H7 (cell line): ENCODE results near the gene ATG2B. TPM values are rescaled to one million over a fixed set of nuclear protein-coding genes. Genes with fewer than 3 reads are reported as not detected.
A peak's percentile ranks its signal among the peaks of the same experiment; 100 is the strongest.

Source experiments
- DNase-seq: peaks from one replicate; pipeline ENCODE4 v3.0.0; 2012
- H3K27me3 ChIP-seq: 2 replicates; pipeline ENCODE4 v1.6.0; 2011; ENCODE audit warnings: mild to moderate bottlenecking, low read length; ENCODE audit not compliant: control insufficient read depth, insufficient read depth
- H3K36me3 ChIP-seq: replicated peaks from 2 replicates; pipeline ENCODE4 v1.5.1; 2011; ENCODE audit warnings: low read length; ENCODE audit not compliant: control insufficient read depth, insufficient read depth
- H3K4me3 ChIP-seq: 2 replicates; pipeline ENCODE4 v1.5.1; 2011; ENCODE audit warnings: low read depth, mild to moderate bottlenecking, control low read depth, low read length, moderate library complexity; ENCODE audit not compliant: insufficient read depth
- total RNA-seq: library from RNA; depleted of rRNA; stranded (reverse); fragments of >200 nt; shearing (Covaris generic); gene quantifications from 2 replicates; pipeline ENCODE4 v1.2.3, GENCODE V29; 2014

Gene ATG2B
- total RNA-seq, 1 experiment from 2014 or later = 7.1 TPM

- peaks cover 20% of the 10 kb centered on the region for H3K27me3 ChIP-seq
- no peak for DNase-seq
- H3K4me3 ChIP-seq = 0 out of 2 replicates have a peak overlapping the region, but pooled peaks have one; percentile 70
- H3K36me3 ChIP-seq = no peaks in the 10 kb centered on the region
Measured at GRCh38 chr14:96393071-96393691, 30.0 kb upstream of the ATG2B start.

GRCh38 chr14:96391293-96392118, 28.4 kb upstream of the ATG2B start:
- peak; percentile 99 for DNase-seq
- peak overlapping the region; percentile 70 for H3K4me3 ChIP-seq
- no peaks in the 10 kb centered on the region for H3K36me3 ChIP-seq
- H3K27me3 ChIP-seq = peaks cover 20% of the 10 kb centered on the region

GRCh38 chr14:96390965-96391292, 27.8 kb upstream of the ATG2B start:
- Histone ChIP-seq H3K4me3 (peak overlapping the region; percentile 70), H3K27me3 (peaks cover 20% of the 10 kb centered on the region), H3K36me3 (no peaks in the 10 kb centered on the region)
- DNase-seq = no peak

GRCh38 chr14:96385385-96385784, 22.2 kb upstream of the ATG2B start:
- Histone ChIP-seq H3K4me3 (no peak overlapping the region), H3K36me3 (peaks cover 7% of the 10 kb centered on the region; the same call in 1 of the 2 replicates), H3K27me3 (peaks cover 3% of the 10 kb centered on the region; the same call in 1 of the 2 replicates)
- DNase-seq = no peak

- no peak for DNase-seq
- H3K4me3 ChIP-seq = no peak overlapping the region
- peaks cover 7% of the 10 kb centered on the region; the same call in 1 of the 2 replicates for H3K36me3 ChIP-seq
- H3K27me3 ChIP-seq = no peaks in the 10 kb centered on the region
Measured at GRCh38 chr14:96384740-96385139, 21.6 kb upstream of the ATG2B start.

- no peak for DNase-seq
- Histone ChIP-seq H3K27me3 (no peaks in the 10 kb centered on the region), H3K36me3 (peaks cover 7% of the 10 kb centered on the region; the same call in 1 of the 2 replicates), H3K4me3 (no peak overlapping the region)
Measured at GRCh38 chr14:96384053-96384452, 20.9 kb upstream of the ATG2B start.

GRCh38 chr14:96383445-96383844, 20.3 kb upstream of the ATG2B start:
- DNase-seq = no peak
- H3K4me3 ChIP-seq = no peak overlapping the region
- H3K27me3 ChIP-seq = no peaks in the 10 kb centered on the region
- H3K36me3 ChIP-seq = peaks cover 7% of the 10 kb centered on the region; the same call in 1 of the 2 replicates

GRCh38 chr14:96380735-96381134, 17.6 kb upstream of the ATG2B start:
- no peak for DNase-seq
- peaks cover 7% of the 10 kb centered on the region; the same call in 1 of the 2 replicates for H3K36me3 ChIP-seq
- no peak overlapping the region for H3K4me3 ChIP-seq
- H3K27me3 ChIP-seq = no peaks in the 10 kb centered on the region

GRCh38 chr14:96376093-96376492, 13.0 kb upstream of the ATG2B start:
- no peak for DNase-seq
- no peaks in the 10 kb centered on the region for H3K27me3 ChIP-seq
- no peak overlapping the region for H3K4me3 ChIP-seq
- no peaks in the 10 kb centered on the region for H3K36me3 ChIP-seq

- no peak overlapping the region for H3K4me3 ChIP-seq
- no peak for DNase-seq
- H3K36me3 ChIP-seq = no peaks in the 10 kb centered on the region
- H3K27me3 ChIP-seq = no peaks in the 10 kb centered on the region
Measured at GRCh38 chr14:96373538-96373937, 10.4 kb upstream of the ATG2B start.

GRCh38 chr14:96370528-96370927, 7.4 kb upstream of the ATG2B start:
- Histone ChIP-seq H3K36me3 (no peaks in the 10 kb centered on the region), H3K4me3 (no peak overlapping the region), H3K27me3 (no peaks in the 10 kb centered on the region)
- no peak for DNase-seq

GRCh38 chr14:96368534-96368933, 5.4 kb upstream of the ATG2B start:
- no peaks in the 10 kb centered on the region for H3K27me3 ChIP-seq
- H3K4me3 ChIP-seq = no peak overlapping the region
- DNase-seq = peak; percentile 30
- H3K36me3 ChIP-seq = no peaks in the 10 kb centered on the region

GRCh38 chr14:96364962-96365361, 1.8 kb upstream of the ATG2B start:
- H3K27me3 ChIP-seq = no peaks in the 10 kb centered on the region
- H3K36me3 ChIP-seq = no peaks in the 10 kb centered on the region
- DNase-seq = no peak
- no peak overlapping the region for H3K4me3 ChIP-seq

- DNase-seq = peak; percentile 46
Measured at GRCh38 chr14:96363751-96364336, 703 bp upstream of the ATG2B start.

More at GRCh38 chr14:96363751-96364336, 703 bp upstream of the ATG2B start:
- Histone ChIP-seq H3K4me3 (peak overlapping the region; percentile 93), H3K36me3 (no peaks in the 10 kb centered on the region), H3K27me3 (no peaks in the 10 kb centered on the region)
